T-cell (primary cell): Measurements from ENCODE around the gene PSIP1. TPM values are rescaled to one million over a fixed set of nuclear protein-coding genes. Genes with fewer than 3 reads are reported as not detected.
A peak's percentile ranks its signal among the peaks of the same experiment; 100 is the strongest.

Source experiments
- ATAC-seq, 4 experiments: fragments of 200-7000 bp in 3 of 4; fragments of 150-1000 bp in 1 of 4; cut with Tn5 transposase; replicated peaks in 1 of 4; 1 replicate in 3 of 4; 2 replicates in 1 of 4; pipeline ENCODE4 v1.10.0; 2021; ENCODE audit warnings: moderate library complexity in 3 of 4, mild to moderate bottlenecking in 2 of 4, moderate number of reproducible peaks in 1 of 4
- CTCF ChIA-PET, 2 donors: fragments of 300-600 bp; sonication (Branson Sonifier 250); formaldehyde crosslinking; loops; one replicate each; lab custom pipeline; 2022; ENCODE audit warnings: antibody characterized with exemption in 2 of 2; lab: Charles Lee
- POLR2A ChIA-PET, 2 donors: fragments of 300-600 bp; sonication (Branson Sonifier 250); formaldehyde crosslinking; loops; one replicate each; lab custom pipeline; 2022; ENCODE audit warnings: antibody characterized with exemption in 2 of 2; lab: Charles Lee
- DNase-seq, 35 experiments: peaks; one replicate each; pipeline versions ENCODE4 v3.0.0 to v3.0.0-alpha.2; 2013 to 2023
- H3K27ac ChIP-seq: one replicate; pipeline ENCODE4 v1.5.1; 2013; ENCODE audit warnings: low read length
- H3K27me3 ChIP-seq, 2 experiments: replicated peaks in 1 of 2; 1 replicate in 1 of 2; 2 replicates in 1 of 2; pipeline versions ENCODE4 v1.6.1 to v1.7.0; 2013; ENCODE audit warnings: low read length in 1 of 2, mixed read lengths in 1 of 2; ENCODE audit not compliant: control insufficient read depth in 2 of 2, insufficient read depth in 2 of 2; ENCODE audit errors: extremely low read depth in 1 of 2
- H3K36me3 ChIP-seq, 2 donors: 1 replicate in 1 of 2; 2 replicates in 1 of 2; pipeline versions ENCODE4 v1.6.1 to v1.7.0; 2013; ENCODE audit warnings: low read length in 1 of 2; ENCODE audit not compliant: control insufficient read depth in 2 of 2, insufficient read depth in 1 of 2; ENCODE audit errors: extremely low read depth in 1 of 2
- H3K4me1 ChIP-seq, 2 experiments: 1 replicate in 1 of 2; 2 replicates in 1 of 2; pipeline versions ENCODE4 v1.6.1 to v1.7.0; 2013; ENCODE audit warnings: low read length in 2 of 2, mixed read lengths in 1 of 2; ENCODE audit not compliant: insufficient read depth in 2 of 2, control insufficient read depth in 1 of 2; ENCODE audit errors: extremely low read depth in 1 of 2
- H3K4me3 ChIP-seq, 2 donors: 1 replicate in 1 of 2; 2 replicates in 1 of 2; pipeline versions ENCODE4 v1.5.1 to v1.7.0; 2013; ENCODE audit warnings: mild to moderate bottlenecking in 2 of 2, low read length in 1 of 2, moderate library complexity in 1 of 2; ENCODE audit not compliant: control insufficient read depth in 1 of 2; ENCODE audit errors: extremely low read depth in 1 of 2
- H3K9me3 ChIP-seq: 2 replicates; pipeline ENCODE4 v1.7.0; 2013
- H3K27ac Mint-ChIP-seq, 2 donors: one replicate each; pipeline ENCODE4 v1.8.0; 2020 to 2021; ENCODE audit warnings: mild to moderate bottlenecking in 2 of 2, mixed read lengths in 2 of 2
- H3K27me3 Mint-ChIP-seq, 2 donors: one replicate each; pipeline ENCODE4 v1.8.0; 2021 to 2022; ENCODE audit warnings: mixed read lengths in 2 of 2
- H3K36me3 Mint-ChIP-seq: one replicate; pipeline ENCODE4 v1.8.0; 2021; ENCODE audit warnings: mixed read lengths
- H3K4me1 Mint-ChIP-seq, 3 donors: one replicate each; pipeline ENCODE4 v1.8.0; 2020 to 2022; ENCODE audit warnings: mixed read lengths in 3 of 3, mild to moderate bottlenecking in 1 of 3
- H3K4me3 Mint-ChIP-seq, 3 donors: one replicate each; pipeline ENCODE4 v1.8.0; 2020 to 2022; ENCODE audit warnings: mild to moderate bottlenecking in 3 of 3, mixed read lengths in 3 of 3, moderate library complexity in 3 of 3
- H3K9me3 Mint-ChIP-seq, 3 donors: one replicate each; pipeline ENCODE4 v1.8.0; 2020 to 2022; ENCODE audit warnings: mixed read lengths in 3 of 3
- WGBS: methylation state at CpG from one replicate; pipeline ENCODE4 v1.1.5; 2013; ENCODE audit warnings: missing lambda C conversion rate; ENCODE audit not compliant: insufficient coverage; 5-methylcytosine and 5-hydroxymethylcytosine counted together
- total RNA-seq, 35 experiments: library from RNA in 6 of 35; stranded (reverse) in 6 of 35; fragments of 120-200 nt in 1 of 35; gene quantifications; one replicate each; pipeline versions ENCODE4 v1.2.1 to v1.2.4 and lab custom pipeline; 2013 to 2026

The PSIP1 gene
- total RNA-seq, 5 donors from 2014 or later (not counting 1 experiment from before 2014, with no cell fraction given): 125 to 140 (median 132) TPM

GRCh38 chr9:15524845-15525455, 14.2 kb upstream of the PSIP1 start:
- no CpG with 5 or more reads among the region's 8 CpGs for WGBS
- H3K4me1 Mint-ChIP-seq: peaks cover 0 to 4% (median 2%) of the 10 kb centered on the region in 3 donors

GRCh38 chr9:15522130-15522755, 11.5 kb upstream of the PSIP1 start:
- peaks cover 0 to 6% of the 10 kb centered on the region in 2 donors for H3K27me3 Mint-ChIP-seq
- H3K4me1 Mint-ChIP-seq: peaks cover 0 to 4% (median 2%) of the 10 kb centered on the region in 3 donors
- peaks cover 0 to 4% of the 10 kb centered on the region in 2 experiments for H3K27me3 ChIP-seq
- no peak for DNase-seq
- no peak overlapping the region for H3K4me3 Mint-ChIP-seq
- no peak overlapping the region for H3K27ac ChIP-seq
- no peak for ATAC-seq
- peaks cover 0 to 2% of the 10 kb centered on the region in 2 experiments for H3K4me1 ChIP-seq
- no peaks in the 10 kb centered on the region for H3K36me3 ChIP-seq
- H3K9me3 ChIP-seq: no peaks in the 10 kb centered on the region
- 92% methylated on average over 1 of the region's 3 CpGs for WGBS
- no peaks in the 10 kb centered on the region for H3K9me3 Mint-ChIP-seq
- ChIA-PET POLR2A (no interaction called here), CTCF (interaction anchor here (0.6 kb wide), 2 partner anchors 23 to 48 kb away, joined by 3 read pairs; no protein-coding TSS in a partner anchor)
- H3K36me3 Mint-ChIP-seq: no peaks in the 10 kb centered on the region
- no peak overlapping the region for H3K4me3 ChIP-seq
- no peak overlapping the region for H3K27ac Mint-ChIP-seq

More at GRCh38 chr9:15524845-15525455, 14.2 kb upstream of the PSIP1 start:
- CTCF ChIA-PET: interaction anchor here in 1 of 2 donors (0.6 to 1.1 kb wide), 2 partner anchors 9 to 152 kb away, joined by 3 to 4 read pairs; no protein-coding TSS in a partner anchor
- no peak for ATAC-seq
- POLR2A ChIA-PET: no interaction called here
- DNase-seq: no peak
- H3K36me3 ChIP-seq: no peaks in the 10 kb centered on the region
- Mint-ChIP-seq H3K27ac (no peak overlapping the region), H3K4me3 (no peak overlapping the region), H3K9me3 (no peaks in the 10 kb centered on the region), H3K27me3 (peaks cover 0 to 6% of the 10 kb centered on the region in 2 donors), H3K36me3 (no peaks in the 10 kb centered on the region)
- H3K4me1 ChIP-seq: peaks cover 0 to 2% of the 10 kb centered on the region in 2 experiments
- H3K27me3 ChIP-seq: peaks cover 0 to 4% of the 10 kb centered on the region in 2 experiments
- H3K9me3 ChIP-seq: no peaks in the 10 kb centered on the region
- no peak overlapping the region for H3K27ac ChIP-seq
- no peak overlapping the region for H3K4me3 ChIP-seq

- H3K27me3 Mint-ChIP-seq: peaks cover 0 to 6% of the 10 kb centered on the region in 2 donors
- peaks cover 0 to 2% of the 10 kb centered on the region in 2 experiments for H3K4me1 ChIP-seq
Observed at GRCh38 chr9:15521254-15521653, 10.5 kb upstream of the PSIP1 start.

GRCh38 chr9:15519831-15520230, 9.1 kb upstream of the PSIP1 start:
- Histone ChIP-seq H3K9me3 (no peaks in the 10 kb centered on the region), H3K4me3 (no peak overlapping the region), H3K36me3 (no peaks in the 10 kb centered on the region), H3K27me3 (peaks cover 0 to 4% of the 10 kb centered on the region in 2 experiments), H3K4me1 (peaks cover 0 to 2% of the 10 kb centered on the region in 2 experiments), H3K27ac (no peak overlapping the region)
- DNase-seq (no peak), ATAC-seq (no peak)
- ChIA-PET CTCF (no interaction called here), POLR2A (no interaction called here)
- peaks cover 0 to 4% (median 2%) of the 10 kb centered on the region in 3 donors for H3K4me1 Mint-ChIP-seq
- no peaks in the 10 kb centered on the region for H3K36me3 Mint-ChIP-seq
- H3K9me3 Mint-ChIP-seq: no peaks in the 10 kb centered on the region
- H3K27me3 Mint-ChIP-seq: no peaks in the 10 kb centered on the region
- no peak overlapping the region for H3K4me3 Mint-ChIP-seq
- no peak overlapping the region for H3K27ac Mint-ChIP-seq
- WGBS: 87% methylated on average over 1 of the region's 2 CpGs

More at GRCh38 chr9:15521254-15521653, 10.5 kb upstream of the PSIP1 start:
- Histone ChIP-seq H3K4me3 (no peak overlapping the region), H3K9me3 (no peaks in the 10 kb centered on the region), H3K27me3 (peaks cover 0 to 4% of the 10 kb centered on the region in 2 experiments), H3K36me3 (no peaks in the 10 kb centered on the region), H3K27ac (no peak overlapping the region)
- DNase-seq (no peak), ATAC-seq (no peak)
- Mint-ChIP-seq H3K4me3 (no peak overlapping the region), H3K27ac (no peak overlapping the region), H3K36me3 (no peaks in the 10 kb centered on the region), H3K4me1 (peaks cover 0 to 4% (median 2%) of the 10 kb centered on the region in 3 donors), H3K9me3 (no peaks in the 10 kb centered on the region)
- POLR2A ChIA-PET: interaction anchor here in 1 of 2 donors (1.2 kb wide), 1 partner anchor 10 kb away, joined by 3 read pairs; no protein-coding TSS in a partner anchor
- CTCF ChIA-PET: no interaction called here
- WGBS: 70% methylated on average over 2 of the region's 8 CpGs

- CTCF ChIA-PET: interaction anchor here (0.6 to 1.8 kb wide), 4 partner anchors 20 to 93 kb away, joined by 5 to 6 read pairs (median 6); partner anchors contain the start of gene CCDC171 (in 1 of the 2)
- ATAC-seq (no peak), DNase-seq (peak in 1 of 35 experiments; percentile 31)
- Mint-ChIP-seq H3K27me3 (no peaks in the 10 kb centered on the region), H3K27ac (peak overlapping the region in 1 of 2 donors; percentile 79), H3K9me3 (no peaks in the 10 kb centered on the region), H3K4me3 (no peak overlapping the region), H3K36me3 (peaks cover 4% of the 10 kb centered on the region), H3K4me1 (peaks cover 37 to 44% (median 38%) of the 10 kb centered on the region in 3 donors)
- Histone ChIP-seq H3K27me3 (no peaks in the 10 kb centered on the region), H3K4me1 (peaks cover 6 to 33% of the 10 kb centered on the region in 2 experiments), H3K9me3 (no peaks in the 10 kb centered on the region), H3K4me3 (no peak overlapping the region), H3K27ac (no peak overlapping the region), H3K36me3 (no peaks in the 10 kb centered on the region)
- no CpG with 5 or more reads among the region's 1 CpG for WGBS
- POLR2A ChIA-PET: interaction anchor here (0.6 kb wide), 3 partner anchors 12 to 38 kb away, joined by 3 to 6 read pairs (median 4); no protein-coding TSS in a partner anchor
Observed at GRCh38 chr9:15513335-15513734, 2.6 kb upstream of the PSIP1 start.

- ChIA-PET CTCF (interaction anchor here in 1 of 2 donors (0.6 to 1.8 kb wide), 4 partner anchors 20 to 323 kb away, joined by 3 to 6 read pairs (median 6); partner anchors contain the start of gene CCDC171), POLR2A (interaction anchor here (0.6 kb wide), 3 partner anchors 12 to 192 kb away, joined by 4 to 6 read pairs (median 5); no protein-coding TSS in a partner anchor)
Observed at GRCh38 chr9:15512889-15513288, 2.1 kb upstream of the PSIP1 start.

More at GRCh38 chr9:15512889-15513288, 2.1 kb upstream of the PSIP1 start:
- DNase-seq (no peak), ATAC-seq (no peak)
- Histone ChIP-seq H3K9me3 (no peaks in the 10 kb centered on the region), H3K36me3 (peaks cover 0 to under 1% of the 10 kb centered on the region in 2 donors), H3K27ac (no peak overlapping the region), H3K4me3 (no peak overlapping the region), H3K4me1 (peaks cover 6 to 35% of the 10 kb centered on the region in 2 experiments), H3K27me3 (no peaks in the 10 kb centered on the region)
- H3K4me3 Mint-ChIP-seq: no peak overlapping the region
- H3K36me3 Mint-ChIP-seq: peaks cover 8% of the 10 kb centered on the region
- H3K9me3 Mint-ChIP-seq: no peaks in the 10 kb centered on the region
- peaks cover 41 to 48% (median 43%) of the 10 kb centered on the region in 3 donors for H3K4me1 Mint-ChIP-seq
- H3K27me3 Mint-ChIP-seq: no peaks in the 10 kb centered on the region
- 100% methylated on average over 2 of the region's 3 CpGs for WGBS
- peak overlapping the region in 1 of 2 donors; percentile 79 for H3K27ac Mint-ChIP-seq
